Prostate gland (tissue), 2 donors: ENCODE results near the gene NCOA5.

Experiments
- POLR2A ChIP-seq: fragments of 450-650 bp; IDR thresholded peaks from one replicate; pipeline ENCODE4 v1.6.1; 2016; ENCODE audit warnings: antibody characterized with exemption, mild to moderate bottlenecking
- POLR2AphosphoS5 ChIP-seq: sonication (generic); formaldehyde crosslinking; IDR thresholded peaks from one replicate; pipeline ENCODE4 v1.6.1; 2017; ENCODE audit warnings: antibody characterized with exemption
- TF ChIP-seq, protein P1 (sequence below), 4 experiments: fragments of 200-600 bp in 2 of 4; fragments of 450-650 bp in 2 of 4; sonication (generic) in 2 of 4; IDR thresholded peaks; 1 replicate in 3 of 4; 2 replicates in 1 of 4; pipeline ENCODE4 v1.5.1; 2016 to 2019; ENCODE audit warnings: antibody characterized with exemption in 4 of 4, mild to moderate bottlenecking in 2 of 4, moderate library complexity in 2 of 4

DNA sequence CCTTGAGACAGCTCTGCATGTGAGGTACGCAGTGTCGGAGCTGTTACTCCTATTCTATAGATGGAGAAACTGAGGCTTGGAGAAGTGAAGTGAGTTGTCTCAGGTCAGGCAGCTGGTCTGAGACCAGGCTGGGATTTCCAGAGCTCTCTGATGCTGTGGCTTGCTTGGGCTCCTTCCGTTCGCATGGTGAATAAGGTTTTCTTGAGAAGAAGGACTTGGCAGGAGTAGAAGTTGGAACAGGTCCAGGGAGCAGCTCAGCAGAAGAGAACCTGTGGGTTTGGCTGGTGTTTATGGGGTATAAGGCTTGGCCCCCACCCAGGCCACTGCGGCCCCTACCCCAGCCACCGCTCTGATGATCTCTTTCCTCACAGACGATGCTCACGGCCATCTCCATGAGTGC lies 53.4 kb downstream of the NCOA5 start:
- TF ChIP-seq POLR2AphosphoS5 (no peak), POLR2A (no peak)
- TF ChIP-seq, protein P1, sequence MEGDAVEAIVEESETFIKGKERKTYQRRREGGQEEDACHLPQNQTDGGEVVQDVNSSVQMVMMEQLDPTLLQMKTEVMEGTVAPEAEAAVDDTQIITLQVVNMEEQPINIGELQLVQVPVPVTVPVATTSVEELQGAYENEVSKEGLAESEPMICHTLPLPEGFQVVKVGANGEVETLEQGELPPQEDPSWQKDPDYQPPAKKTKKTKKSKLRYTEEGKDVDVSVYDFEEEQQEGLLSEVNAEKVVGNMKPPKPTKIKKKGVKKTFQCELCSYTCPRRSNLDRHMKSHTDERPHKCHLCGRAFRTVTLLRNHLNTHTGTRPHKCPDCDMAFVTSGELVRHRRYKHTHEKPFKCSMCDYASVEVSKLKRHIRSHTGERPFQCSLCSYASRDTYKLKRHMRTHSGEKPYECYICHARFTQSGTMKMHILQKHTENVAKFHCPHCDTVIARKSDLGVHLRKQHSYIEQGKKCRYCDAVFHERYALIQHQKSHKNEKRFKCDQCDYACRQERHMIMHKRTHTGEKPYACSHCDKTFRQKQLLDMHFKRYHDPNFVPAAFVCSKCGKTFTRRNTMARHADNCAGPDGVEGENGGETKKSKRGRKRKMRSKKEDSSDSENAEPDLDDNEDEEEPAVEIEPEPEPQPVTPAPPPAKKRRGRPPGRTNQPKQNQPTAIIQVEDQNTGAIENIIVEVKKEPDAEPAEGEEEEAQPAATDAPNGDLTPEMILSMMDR (IDR thresholded peaks at IDR 0.05): no peak
